Liver (tissue), 3 donors: ENCODE data around the gene CACNA1S.

Experiments
- EGR1 ChIP-seq, 2 donors: IDR thresholded peaks; 2 replicates each; pipeline ENCODE4 v1.6.1; 2016 to 2018; ENCODE audit warnings: antibody characterized with exemption in 2 of 2, low read depth in 2 of 2
- NR2F2 ChIP-seq: IDR thresholded peaks from 2 replicates; pipeline ENCODE4 v1.6.1; 2016; ENCODE audit warnings: antibody characterized with exemption
- RAD21 ChIP-seq, 2 donors: IDR thresholded peaks; 2 replicates each; pipeline ENCODE4 v1.6.1; 2016; ENCODE audit warnings: antibody characterized with exemption in 2 of 2, mild to moderate bottlenecking in 2 of 2
- TAF1 ChIP-seq: conservative IDR thresholded peaks from 2 replicates; pipeline ENCODE4 v1.6.1; 2016; ENCODE audit warnings: antibody characterized with exemption, mild to moderate bottlenecking
- TF ChIP-seq, protein P1 (sequence below): fragments of 150-350 bp; IDR thresholded peaks from 2 replicates; pipeline ENCODE4 v1.5.1; 2017; ENCODE audit warnings: improper control_type of control experiment, low read depth, low read length; ENCODE audit not compliant: missing input control
- TF ChIP-seq, protein P2 (sequence below): IDR thresholded peaks from 2 replicates; pipeline ENCODE4 v1.6.1; 2016; ENCODE audit warnings: antibody characterized with exemption
- donor health status: healthy.
- donor health status: healthy.

DNA sequence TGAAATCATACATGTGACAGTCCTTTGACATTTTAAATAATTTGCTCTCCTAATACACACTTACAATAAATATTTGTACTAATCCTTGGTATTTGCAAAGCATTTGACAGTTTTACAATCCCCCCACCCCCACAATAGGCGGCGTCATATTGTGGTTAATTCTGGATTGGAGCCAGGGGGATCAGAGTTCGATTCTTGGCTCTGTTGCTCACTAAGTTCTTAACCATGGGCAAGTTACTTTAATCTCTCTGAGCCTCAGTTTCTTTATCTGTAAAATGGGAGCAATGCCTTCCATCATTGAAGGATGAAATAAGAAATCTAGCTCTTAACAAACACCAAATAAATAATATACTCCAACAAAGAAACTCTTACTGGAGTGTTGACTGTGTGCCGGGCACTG is 23.8 kb downstream of the CACNA1S start:
- TF ChIP-seq, protein P1, sequence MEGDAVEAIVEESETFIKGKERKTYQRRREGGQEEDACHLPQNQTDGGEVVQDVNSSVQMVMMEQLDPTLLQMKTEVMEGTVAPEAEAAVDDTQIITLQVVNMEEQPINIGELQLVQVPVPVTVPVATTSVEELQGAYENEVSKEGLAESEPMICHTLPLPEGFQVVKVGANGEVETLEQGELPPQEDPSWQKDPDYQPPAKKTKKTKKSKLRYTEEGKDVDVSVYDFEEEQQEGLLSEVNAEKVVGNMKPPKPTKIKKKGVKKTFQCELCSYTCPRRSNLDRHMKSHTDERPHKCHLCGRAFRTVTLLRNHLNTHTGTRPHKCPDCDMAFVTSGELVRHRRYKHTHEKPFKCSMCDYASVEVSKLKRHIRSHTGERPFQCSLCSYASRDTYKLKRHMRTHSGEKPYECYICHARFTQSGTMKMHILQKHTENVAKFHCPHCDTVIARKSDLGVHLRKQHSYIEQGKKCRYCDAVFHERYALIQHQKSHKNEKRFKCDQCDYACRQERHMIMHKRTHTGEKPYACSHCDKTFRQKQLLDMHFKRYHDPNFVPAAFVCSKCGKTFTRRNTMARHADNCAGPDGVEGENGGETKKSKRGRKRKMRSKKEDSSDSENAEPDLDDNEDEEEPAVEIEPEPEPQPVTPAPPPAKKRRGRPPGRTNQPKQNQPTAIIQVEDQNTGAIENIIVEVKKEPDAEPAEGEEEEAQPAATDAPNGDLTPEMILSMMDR = no peak
- no peak for TF ChIP-seq NR2F2
- TF ChIP-seq RAD21 (IDR thresholded peaks at IDR 0.05) = no peak
- TF ChIP-seq, protein P2, sequence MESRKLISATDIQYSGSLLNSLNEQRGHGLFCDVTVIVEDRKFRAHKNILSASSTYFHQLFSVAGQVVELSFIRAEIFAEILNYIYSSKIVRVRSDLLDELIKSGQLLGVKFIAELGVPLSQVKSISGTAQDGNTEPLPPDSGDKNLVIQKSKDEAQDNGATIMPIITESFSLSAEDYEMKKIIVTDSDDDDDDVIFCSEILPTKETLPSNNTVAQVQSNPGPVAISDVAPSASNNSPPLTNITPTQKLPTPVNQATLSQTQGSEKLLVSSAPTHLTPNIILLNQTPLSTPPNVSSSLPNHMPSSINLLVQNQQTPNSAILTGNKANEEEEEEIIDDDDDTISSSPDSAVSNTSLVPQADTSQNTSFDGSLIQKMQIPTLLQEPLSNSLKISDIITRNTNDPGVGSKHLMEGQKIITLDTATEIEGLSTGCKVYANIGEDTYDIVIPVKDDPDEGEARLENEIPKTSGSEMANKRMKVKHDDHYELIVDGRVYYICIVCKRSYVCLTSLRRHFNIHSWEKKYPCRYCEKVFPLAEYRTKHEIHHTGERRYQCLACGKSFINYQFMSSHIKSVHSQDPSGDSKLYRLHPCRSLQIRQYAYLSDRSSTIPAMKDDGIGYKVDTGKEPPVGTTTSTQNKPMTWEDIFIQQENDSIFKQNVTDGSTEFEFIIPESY = no peak
- no peak for TF ChIP-seq TAF1
- TF ChIP-seq EGR1 (IDR thresholded peaks at IDR 0.05; ENCODE audit: low read depth in 2 of 2) = no peak
